SK-N-SH (cell line): ENCODE data around the gene AGAP1.

Experiments
- FOSL2 ChIP-seq: IDR thresholded peaks from 2 replicates; pipeline ENCODE4 v1.4.0; 2012; ENCODE audit warnings: low read depth, mild to moderate bottlenecking, moderate library complexity, borderline replicate concordance
- RXRA ChIP-seq: IDR thresholded peaks from 2 replicates; pipeline ENCODE4 v1.4.0; 2012; ENCODE audit warnings: low read depth, mild to moderate bottlenecking, borderline replicate concordance
- SIN3A ChIP-seq: IDR thresholded peaks from 2 replicates; pipeline ENCODE4 v1.6.1; 2012; ENCODE audit warnings: low read depth, mild to moderate bottlenecking, low read length, moderate library complexity, borderline replicate concordance
- TF ChIP-seq, protein P1 (sequence below): fragments of 200-600 bp; sonication (generic); IDR thresholded peaks from 2 replicates; pipeline ENCODE4 v1.6.1; 2017; ENCODE audit warnings: antibody characterized with exemption, mild to moderate bottlenecking, moderate library complexity

DNA sequence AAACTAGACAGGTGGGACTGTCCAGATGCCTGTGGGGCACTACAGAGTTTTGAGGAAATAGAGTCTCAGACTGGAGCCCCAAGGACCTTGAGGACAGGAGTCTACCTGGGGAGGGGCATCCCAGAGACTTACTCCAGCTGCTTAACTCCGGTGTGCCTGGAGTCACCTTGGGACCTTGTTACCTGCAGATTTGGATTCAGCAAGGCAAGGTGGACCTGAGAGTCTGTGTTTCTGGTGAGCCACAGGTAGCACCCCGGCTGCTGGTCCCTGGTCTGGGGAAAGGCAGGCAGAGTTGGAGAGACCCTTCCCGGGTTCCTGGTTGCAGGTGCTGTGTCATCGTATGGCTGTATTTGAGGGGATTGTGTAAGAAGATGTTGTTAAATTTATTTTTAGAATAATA, 102.4 kb downstream of the AGAP1 start:
- TF ChIP-seq, protein P1, sequence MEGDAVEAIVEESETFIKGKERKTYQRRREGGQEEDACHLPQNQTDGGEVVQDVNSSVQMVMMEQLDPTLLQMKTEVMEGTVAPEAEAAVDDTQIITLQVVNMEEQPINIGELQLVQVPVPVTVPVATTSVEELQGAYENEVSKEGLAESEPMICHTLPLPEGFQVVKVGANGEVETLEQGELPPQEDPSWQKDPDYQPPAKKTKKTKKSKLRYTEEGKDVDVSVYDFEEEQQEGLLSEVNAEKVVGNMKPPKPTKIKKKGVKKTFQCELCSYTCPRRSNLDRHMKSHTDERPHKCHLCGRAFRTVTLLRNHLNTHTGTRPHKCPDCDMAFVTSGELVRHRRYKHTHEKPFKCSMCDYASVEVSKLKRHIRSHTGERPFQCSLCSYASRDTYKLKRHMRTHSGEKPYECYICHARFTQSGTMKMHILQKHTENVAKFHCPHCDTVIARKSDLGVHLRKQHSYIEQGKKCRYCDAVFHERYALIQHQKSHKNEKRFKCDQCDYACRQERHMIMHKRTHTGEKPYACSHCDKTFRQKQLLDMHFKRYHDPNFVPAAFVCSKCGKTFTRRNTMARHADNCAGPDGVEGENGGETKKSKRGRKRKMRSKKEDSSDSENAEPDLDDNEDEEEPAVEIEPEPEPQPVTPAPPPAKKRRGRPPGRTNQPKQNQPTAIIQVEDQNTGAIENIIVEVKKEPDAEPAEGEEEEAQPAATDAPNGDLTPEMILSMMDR = no peak
- TF ChIP-seq SIN3A = no peak
- TF ChIP-seq RXRA = no peak
- no peak for TF ChIP-seq FOSL2
